ENCODE data around the gene OGN.

- TF ChIP-seq CTCF (IDR thresholded peaks at IDR 0.05; ENCODE audit: low read depth, low read length, poor library complexity, severe bottlenecking) = no peak
- TF ChIP-seq EZH2phosphoT487 (IDR thresholded peaks at IDR 0.05; ENCODE audit: borderline replicate concordance, low read length) = no peak
Observed at GRCh38 chr9:92380603-92381002, 23.8 kb downstream of the OGN start.

Data from DOHH2 (cell line).